ENCODE data around the gene HOXB1. TPM values are rescaled to one million over a fixed set of nuclear protein-coding genes. Genes with fewer than 3 reads are reported as not detected.

Gene HOXB1
- total RNA-seq, 1 experiment from 2014 or later = not detected

GRCh38 chr17:48555258-48556228, 24.7 kb upstream of the HOXB1 start:
- no peak for DNase-seq (ENCODE audit: low read depth)

- DNase-seq (ENCODE audit: low read depth) = no peak
Observed at GRCh38 chr17:48554412-48555257, 23.8 kb upstream of the HOXB1 start.

- DNase-seq (ENCODE audit: low read depth) = no peak
Observed at GRCh38 chr17:48553826-48554225, 23.0 kb upstream of the HOXB1 start.

GRCh38 chr17:48553190-48553547, 22.4 kb upstream of the HOXB1 start:
- no peak for DNase-seq (ENCODE audit: low read depth)

GRCh38 chr17:48552466-48553189, 21.8 kb upstream of the HOXB1 start:
- DNase-seq (ENCODE audit: low read depth) = no peak

- DNase-seq (ENCODE audit: low read depth) = no peak
Observed at GRCh38 chr17:48551596-48552465, 21.0 kb upstream of the HOXB1 start.

GRCh38 chr17:48551214-48551555, 20.4 kb upstream of the HOXB1 start:
- no peak for DNase-seq (ENCODE audit: low read depth)

GRCh38 chr17:48550502-48551213, 19.8 kb upstream of the HOXB1 start:
- no peak for DNase-seq (ENCODE audit: low read depth)

- DNase-seq (ENCODE audit: low read depth) = no peak
Observed at GRCh38 chr17:48549914-48550501, 19.2 kb upstream of the HOXB1 start.

GRCh38 chr17:48549281-48549630, 18.4 kb upstream of the HOXB1 start:
- DNase-seq (ENCODE audit: low read depth) = no peak

- no peak for DNase-seq (ENCODE audit: low read depth)
Observed at GRCh38 chr17:48548523-48549280, 17.9 kb upstream of the HOXB1 start.

- DNase-seq (ENCODE audit: low read depth) = no peak
Observed at GRCh38 chr17:48547808-48548522, 17.2 kb upstream of the HOXB1 start.

- no peak for DNase-seq (ENCODE audit: low read depth)
Observed at GRCh38 chr17:48546924-48547807, 16.4 kb upstream of the HOXB1 start.

- DNase-seq (ENCODE audit: low read depth) = no peak
Observed at GRCh38 chr17:48546137-48546923, 15.5 kb upstream of the HOXB1 start.

- DNase-seq (ENCODE audit: low read depth) = no peak
Observed at GRCh38 chr17:48545539-48545938, 14.7 kb upstream of the HOXB1 start.

- peak; percentile 52 for DNase-seq (ENCODE audit: low read depth)
Observed at GRCh38 chr17:48545022-48545375, 14.2 kb upstream of the HOXB1 start, which contains the start of gene HOXB2. Gene HOXB2 (minus strand): TSS chr17:48545109. CDS start chr17:48544911, 198 bp downstream.
